ENCODE results near the gene NEK7. TPM values are rescaled to one million over a fixed set of nuclear protein-coding genes. Genes with fewer than 3 reads are reported as not detected.

Gene NEK7
- total RNA-seq, 2 donors from 2014 or later = 24.2 to 26.8 TPM

GRCh38 chr1:198283222-198283621 lies 126.4 kb downstream of the NEK7 start:
- TF ChIP-seq CTCF (conservative IDR thresholded peaks at IDR 0.05) = no peak
- Histone ChIP-seq H3K4me1 (ENCODE audit: control insufficient read depth, insufficient read depth, low read length) (peaks cover 2% of the 10 kb centered on the region), H3K9me3 (ENCODE audit: control insufficient read depth, low read length) (no peaks in the 10 kb centered on the region), H3K4me3 (ENCODE audit: low read length) (no peak overlapping the region), H3K27ac (ENCODE audit: low read depth, low read length) (no peak overlapping the region), H3K27me3 (ENCODE audit: control insufficient read depth, insufficient read depth, low read length, poor library complexity, severe bottlenecking) (no peaks in the 10 kb centered on the region), H3K36me3 (ENCODE audit: control insufficient read depth, insufficient read depth, low read length) (peaks cover 29% of the 10 kb centered on the region), H3K9ac (ENCODE audit: extremely low read depth, low read length, poor library complexity, severe bottlenecking) (no peak overlapping the region)
- peaks cover 2% of the 10 kb centered on the region for H3K9me3 Mint-ChIP-seq
- WGBS, 2 experiments (ENCODE audit: insufficient coverage in 1 of 2, insufficient read length in 1 of 2) = 94 to 100% methylated on average over 3 to 6 of the region's 6 CpGs
- H3K36me3 Mint-ChIP-seq (ENCODE audit: low read depth) = peaks cover 24% of the 10 kb centered on the region
- H3K27ac Mint-ChIP-seq = no peak overlapping the region
- peaks cover 18% of the 10 kb centered on the region for H3K4me1 Mint-ChIP-seq
- DNase-seq = no peak
- H3K4me3 Mint-ChIP-seq = no peak overlapping the region
- no peaks in the 10 kb centered on the region for H3K27me3 Mint-ChIP-seq (ENCODE audit: insufficient read depth)

- Histone ChIP-seq H3K27me3 (ENCODE audit: control insufficient read depth, insufficient read depth, low read length, poor library complexity, severe bottlenecking) (no peaks in the 10 kb centered on the region), H3K9me3 (ENCODE audit: control insufficient read depth, low read length) (no peaks in the 10 kb centered on the region), H3K4me3 (ENCODE audit: low read length) (no peak overlapping the region), H3K9ac (ENCODE audit: extremely low read depth, low read length, poor library complexity, severe bottlenecking) (no peak overlapping the region), H3K36me3 (ENCODE audit: control insufficient read depth, insufficient read depth, low read length) (peaks cover 21% of the 10 kb centered on the region), H3K27ac (ENCODE audit: low read depth, low read length) (no peak overlapping the region), H3K4me1 (ENCODE audit: control insufficient read depth, insufficient read depth, low read length) (peaks cover 2% of the 10 kb centered on the region)
- peaks cover 22% of the 10 kb centered on the region for H3K36me3 Mint-ChIP-seq (ENCODE audit: low read depth)
- no peaks in the 10 kb centered on the region for H3K27me3 Mint-ChIP-seq (ENCODE audit: insufficient read depth)
- H3K9me3 Mint-ChIP-seq = peaks cover 2% of the 10 kb centered on the region
- WGBS, 2 experiments (ENCODE audit: insufficient coverage in 1 of 2, insufficient read length in 1 of 2) = 91 to 95% methylated on average over 3 to 4 of the region's 4 CpGs
- no peak for DNase-seq
- H3K4me1 Mint-ChIP-seq = peaks cover 39% of the 10 kb centered on the region
- H3K4me3 Mint-ChIP-seq = no peak overlapping the region
- no peak overlapping the region for H3K27ac Mint-ChIP-seq
- no peak for TF ChIP-seq CTCF (conservative IDR thresholded peaks at IDR 0.05)
These were observed 131.1 kb downstream of the NEK7 start for GRCh38 chr1:198287916-198288315.

GRCh38 chr1:198290089-198290683 lies 133.4 kb downstream of the NEK7 start:
- Histone ChIP-seq H3K9ac (ENCODE audit: extremely low read depth, low read length, poor library complexity, severe bottlenecking) (no peak overlapping the region), H3K27ac (ENCODE audit: low read depth, low read length) (peak overlapping the region; percentile 8), H3K4me3 (ENCODE audit: low read length) (no peak overlapping the region), H3K4me1 (ENCODE audit: control insufficient read depth, insufficient read depth, low read length) (no peaks in the 10 kb centered on the region), H3K27me3 (ENCODE audit: control insufficient read depth, insufficient read depth, low read length, poor library complexity, severe bottlenecking) (no peaks in the 10 kb centered on the region), H3K36me3 (ENCODE audit: control insufficient read depth, insufficient read depth, low read length) (peaks cover 20% of the 10 kb centered on the region), H3K9me3 (ENCODE audit: control insufficient read depth, low read length) (no peaks in the 10 kb centered on the region)
- H3K4me3 Mint-ChIP-seq = no peak overlapping the region
- no peak for DNase-seq
- no peaks in the 10 kb centered on the region for H3K27me3 Mint-ChIP-seq (ENCODE audit: insufficient read depth)
- peak overlapping the region; percentile 52 for H3K27ac Mint-ChIP-seq
- WGBS, 2 experiments (ENCODE audit: insufficient coverage in 1 of 2, insufficient read length in 1 of 2) = 87 to 100% methylated on average over 1 to 7 of the region's 7 CpGs
- peaks cover 22% of the 10 kb centered on the region for H3K36me3 Mint-ChIP-seq (ENCODE audit: low read depth)
- peaks cover 29% of the 10 kb centered on the region for H3K4me1 Mint-ChIP-seq
- peaks cover 2% of the 10 kb centered on the region for H3K9me3 Mint-ChIP-seq
- TF ChIP-seq CTCF (conservative IDR thresholded peaks at IDR 0.05) = no peak

Measured in endodermal cell (in vitro differentiated cells).